NOMO-1 treated with DMSO at 0.1 percent for 48 hours (cell line): ENCODE data around the gene CCNY.

Source experiments
- DNase-seq: peaks from one replicate; lab custom pipeline; 2025; ENCODE audit not compliant: unreplicated experiment; lab: John Stamatoyannopoulos, UW

The CCNY gene

DNA sequence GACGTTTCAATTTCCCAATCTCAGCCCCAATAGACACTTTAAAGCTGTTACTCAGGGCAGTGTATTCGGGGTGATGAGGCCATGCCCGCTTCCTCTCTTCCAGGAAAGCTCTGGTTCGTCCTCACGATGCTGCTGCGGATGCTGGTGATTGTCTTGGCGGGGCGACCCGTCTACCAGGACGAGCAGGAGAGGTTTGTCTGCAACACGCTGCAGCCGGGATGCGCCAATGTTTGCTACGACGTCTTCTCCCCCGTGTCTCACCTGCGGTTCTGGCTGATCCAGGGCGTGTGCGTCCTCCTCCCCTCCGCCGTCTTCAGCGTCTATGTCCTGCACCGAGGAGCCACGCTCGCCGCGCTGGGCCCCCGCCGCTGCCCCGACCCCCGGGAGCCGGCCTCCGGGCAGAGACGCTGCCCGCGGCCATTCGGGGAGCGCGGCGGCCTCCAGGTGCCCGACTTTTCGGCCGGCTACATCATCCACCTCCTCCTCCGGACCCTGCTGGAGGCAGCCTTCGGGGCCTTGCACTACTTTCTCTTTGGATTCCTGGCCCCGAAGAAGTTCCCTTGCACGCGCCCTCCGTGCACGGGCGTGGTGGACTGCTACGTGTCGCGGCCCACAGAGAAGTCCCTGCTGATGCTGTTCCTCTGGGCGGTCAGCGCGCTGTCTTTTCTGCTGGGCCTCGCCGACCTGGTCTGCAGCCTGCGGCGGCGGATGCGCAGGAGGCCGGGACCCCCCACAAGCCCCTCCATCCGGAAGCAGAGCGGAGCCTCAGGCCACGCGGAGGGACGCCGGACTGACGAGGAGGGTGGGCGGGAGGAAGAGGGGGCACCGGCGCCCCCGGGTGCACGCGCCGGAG, 271.4 kb downstream of the CCNY start:
- DNase-seq, result no peak

GRCh38 chr10:35608328-35608672, 272.0 kb downstream of the CCNY start:
- no peak for DNase-seq

GRCh38 chr10:35611750-35612149, 275.4 kb downstream of the CCNY start:
- DNase-seq, result no peak

GRCh38 chr10:35612385-35613106, 276.2 kb downstream of the CCNY start:
- no peak for DNase-seq

- no peak for DNase-seq
These were observed 276.8 kb downstream of the CCNY start for GRCh38 chr10:35613107-35613440.

GRCh38 chr10:35613597-35614226, 277.4 kb downstream of the CCNY start:
- DNase-seq, result no peak

DNA sequence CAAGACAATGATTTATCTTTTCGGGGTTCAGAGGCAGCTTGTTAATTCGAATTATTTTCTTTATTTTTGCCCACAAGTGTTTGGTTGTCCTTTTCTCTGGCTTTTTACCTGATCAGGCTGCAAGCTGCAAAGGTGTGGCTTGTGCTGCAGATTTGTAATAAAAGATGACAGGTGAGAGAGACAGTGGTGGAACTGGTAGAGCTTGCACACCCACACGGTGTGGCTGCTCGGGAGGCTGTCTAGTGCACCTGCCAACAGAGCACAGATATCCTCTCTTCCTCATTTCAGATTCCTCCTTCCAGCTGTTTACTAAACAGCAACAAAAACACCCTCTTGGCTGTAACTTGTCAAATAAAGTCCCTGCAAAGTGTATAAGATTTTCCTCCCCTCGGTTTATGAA, 278.0 kb downstream of the CCNY start:
- DNase-seq, result no peak
